Uterus (tissue), 2 donors: Measurements from ENCODE around the gene PLEKHG2.

ENCODE experiments used
- CTCF ChIP-seq, 4 experiments: fragments of 200-600 bp in 2 of 4; fragments of 450-650 bp in 2 of 4; sonication (generic) in 2 of 4; IDR thresholded peaks; one replicate each; pipeline ENCODE4 v1.5.1; 2016 to 2019; ENCODE audit warnings: antibody characterized with exemption in 4 of 4, mild to moderate bottlenecking in 2 of 4, moderate library complexity in 1 of 4
- POLR2A ChIP-seq, 2 donors: fragments of 450-650 bp; IDR thresholded peaks; one replicate each; pipeline ENCODE4 v1.6.1; 2016; ENCODE audit warnings: antibody characterized with exemption in 2 of 2, mild to moderate bottlenecking in 1 of 2, moderate library complexity in 1 of 2

- TF ChIP-seq CTCF (IDR thresholded peaks at IDR 0.05) (peak; percentile 85 to 90 (median 90)), POLR2A (IDR thresholded peaks at IDR 0.05) (peak; percentile 29 to 58)
These were observed at the start of gene PLEKHG2 for GRCh38 chr19:39412100-39412866.
